DND-41 (cell line): ENCODE data around the gene RIN3.

Experiments used
- ATAC-seq: fragments of 200-7000 bp; cut with Tn5 transposase; 3 replicates; pipeline ENCODE4 v1.9.1; 2021; ENCODE audit warnings: low read depth; ENCODE audit not compliant: insufficient read depth
- DNase-seq: peaks from one replicate; pipeline ENCODE4 v3.0.0-alpha.2; 2020
- H2AFZ ChIP-seq: 2 replicates; pipeline ENCODE4 v1.6.0; 2012; ENCODE audit warnings: low read depth, low read length
- H3K27ac ChIP-seq: 2 replicates; pipeline ENCODE4 v1.5.1; 2012; ENCODE audit warnings: low read length, inconsistent platforms
- H3K27me3 ChIP-seq: fragments of 200-600 bp; sonication (generic); 2 replicates; pipeline ENCODE4 v1.6.0; 2012; ENCODE audit warnings: low read length, mild to moderate bottlenecking, inconsistent platforms; ENCODE audit not compliant: insufficient read depth, poor library complexity
- H3K36me3 ChIP-seq: 2 replicates; pipeline ENCODE4 v1.5.1; 2012; ENCODE audit warnings: low read length, inconsistent platforms; ENCODE audit not compliant: insufficient read depth
- H3K4me1 ChIP-seq: 2 replicates; pipeline ENCODE4 v1.5.1; 2012; ENCODE audit warnings: mild to moderate bottlenecking, low read length; ENCODE audit not compliant: insufficient read depth
- H3K4me2 ChIP-seq: 2 replicates; pipeline ENCODE4 v1.6.0; 2012; ENCODE audit warnings: mild to moderate bottlenecking, moderate library complexity, low read length, inconsistent platforms; ENCODE audit not compliant: insufficient read depth
- H3K4me3 ChIP-seq, 2 experiments: fragments of 200-600 bp in 1 of 2; shearing (Covaris generic) in 1 of 2; 2 replicates each; pipeline ENCODE4 v1.5.1; 2012 to 2016; ENCODE audit warnings: inconsistent platforms in 2 of 2, low read length in 2 of 2, mild to moderate bottlenecking in 2 of 2, low read depth in 1 of 2, moderate library complexity in 1 of 2
- H3K79me2 ChIP-seq: 2 replicates; pipeline ENCODE4 v1.6.0; 2012; ENCODE audit warnings: low read length, inconsistent platforms; ENCODE audit not compliant: insufficient read depth
- H3K9ac ChIP-seq: 2 replicates; pipeline ENCODE4 v1.6.0; 2012; ENCODE audit warnings: low read depth, mild to moderate bottlenecking, inconsistent platforms, low read length, moderate library complexity
- H3K9me3 ChIP-seq: 2 replicates; pipeline ENCODE4 v1.5.1; 2012; ENCODE audit warnings: low read length, moderate library complexity, mild to moderate bottlenecking, inconsistent platforms; ENCODE audit not compliant: insufficient read depth, severe bottlenecking
- H4K20me1 ChIP-seq: 2 replicates; pipeline ENCODE4 v1.6.0; 2012; ENCODE audit warnings: low read length; ENCODE audit not compliant: insufficient read depth
- CTCF ChIP-seq: IDR thresholded peaks from 2 replicates; pipeline ENCODE4 v1.5.1; 2012; ENCODE audit warnings: borderline replicate concordance, low read length, moderate library complexity, mild to moderate bottlenecking; ENCODE audit not compliant: poor library complexity, severe bottlenecking; ENCODE audit errors: extremely low read depth
- EZH2 ChIP-seq: IDR thresholded peaks from 3 replicates; pipeline ENCODE4 v1.6.1; 2012; ENCODE audit warnings: borderline replicate concordance, low read depth, mild to moderate bottlenecking, moderate library complexity, low read length, inconsistent platforms; ENCODE audit not compliant: severe bottlenecking

RIN3 gene

GRCh38 chr14:92645841-92646478 lies 132.4 kb downstream of the RIN3 start:
- no peaks in the 10 kb centered on the region for H3K36me3 ChIP-seq
- H3K4me3 ChIP-seq, result no peak overlapping the region
- ATAC-seq, result no peak
- H3K4me1 ChIP-seq, result no peaks in the 10 kb centered on the region
- no peak overlapping the region for H3K4me2 ChIP-seq
- H3K79me2 ChIP-seq, result no peaks in the 10 kb centered on the region
- no peak overlapping the region for H3K9ac ChIP-seq
- no peak overlapping the region for H3K27ac ChIP-seq
- H3K27me3 ChIP-seq, result no peaks in the 10 kb centered on the region
- TF ChIP-seq EZH2 (no peak), CTCF (no peak)
- no peak for DNase-seq
- H3K9me3 ChIP-seq, result no peaks in the 10 kb centered on the region
- no peaks in the 10 kb centered on the region for H4K20me1 ChIP-seq
- no peak overlapping the region for H2AFZ ChIP-seq

GRCh38 chr14:92646952-92647796 lies 133.6 kb downstream of the RIN3 start:
- Histone ChIP-seq H3K79me2 (no peaks in the 10 kb centered on the region), H3K27ac (no peak overlapping the region), H3K4me1 (no peaks in the 10 kb centered on the region), H3K4me2 (no peak overlapping the region), H2AFZ (no peak overlapping the region), H3K4me3 (no peak overlapping the region), H4K20me1 (no peaks in the 10 kb centered on the region), H3K9me3 (no peaks in the 10 kb centered on the region), H3K27me3 (no peaks in the 10 kb centered on the region), H3K9ac (no peak overlapping the region), H3K36me3 (no peaks in the 10 kb centered on the region)
- no peak for DNase-seq
- ATAC-seq, result no peak
- TF ChIP-seq CTCF (no peak), EZH2 (no peak)

- Histone ChIP-seq H3K9me3 (no peaks in the 10 kb centered on the region), H3K4me1 (no peaks in the 10 kb centered on the region), H3K9ac (no peak overlapping the region), H3K4me3 (no peak overlapping the region), H4K20me1 (no peaks in the 10 kb centered on the region), H3K4me2 (no peak overlapping the region), H3K79me2 (no peaks in the 10 kb centered on the region), H3K36me3 (no peaks in the 10 kb centered on the region), H3K27ac (no peak overlapping the region), H3K27me3 (no peaks in the 10 kb centered on the region), H2AFZ (no peak overlapping the region)
- no peak for ATAC-seq
- no peak for DNase-seq
- TF ChIP-seq CTCF (no peak), EZH2 (no peak)
These were observed 134.3 kb downstream of the RIN3 start for GRCh38 chr14:92647797-92648279.
